T-helper 9 cell (primary cell): ENCODE data around the gene EMC6.
A peak's percentile ranks its signal among the peaks of the same experiment; 100 is the strongest.

Experiments
- DNase-seq: peaks from one replicate; pipeline ENCODE4 v3.0.0-alpha.2; 2020
- total RNA-seq, 2 donors: gene quantifications; one replicate each; lab custom pipeline; 2026; lab: John Stamatoyannopoulos, UW

Gene EMC6
- total RNA-seq, result 10.4 to 16.0 reads per million in 2 donors

DNA sequence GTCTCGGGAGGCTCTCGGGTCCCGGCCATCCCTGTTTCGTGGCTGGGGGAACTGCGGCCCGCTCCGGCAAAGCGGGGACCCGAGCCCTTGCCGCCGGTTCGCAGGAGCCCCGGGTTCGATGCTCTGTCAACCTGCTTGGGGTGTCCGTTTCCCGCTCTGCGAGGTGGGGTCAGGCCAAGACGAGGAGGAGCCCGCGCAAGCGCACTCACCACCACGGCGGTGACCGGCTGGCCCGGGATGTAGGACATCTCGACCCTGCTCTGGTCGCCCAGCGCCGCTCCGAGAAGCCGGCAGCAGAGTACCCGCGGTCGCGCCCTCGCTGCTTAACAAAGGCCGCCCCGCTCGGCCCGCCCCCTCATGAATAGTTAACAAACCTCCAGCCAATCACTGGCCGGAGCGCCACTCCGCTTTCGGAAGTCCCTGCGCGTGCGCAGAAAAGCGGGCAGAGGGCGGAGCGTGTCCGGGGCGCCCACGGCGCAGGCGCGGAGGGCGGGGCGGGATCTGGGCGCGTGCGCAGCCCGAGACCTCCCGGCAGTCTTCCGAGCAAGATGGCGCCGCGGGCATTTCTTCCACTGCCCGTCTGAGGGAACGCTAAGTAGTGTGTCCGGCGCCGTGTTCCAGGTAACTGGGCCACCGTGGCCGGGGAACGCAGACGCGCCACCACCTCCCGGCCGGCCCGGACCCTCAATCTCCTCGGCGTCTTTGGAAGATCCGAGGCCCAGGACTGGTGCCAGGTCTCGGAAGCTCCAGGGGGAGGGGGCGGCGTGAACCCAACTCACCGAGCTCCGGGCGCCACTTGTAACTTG, at the start of gene EMC6, which contains the start of gene TAX1BP3:
EMC6 (plus strand) TSS at position 534 of the 806 bp plus-strand sequence. CDS start 335 bp downstream, outside the sequence.
TAX1BP3 (minus strand) TSS at position 300 of the 806 bp plus-strand sequence; CDS start at position 248, 52 bp downstream.
- DNase-seq, result peak; percentile 98

GRCh38 chr17:3621146-3621720, 47.4 kb upstream of the EMC6 start:
- DNase-seq, result no peak

DNA sequence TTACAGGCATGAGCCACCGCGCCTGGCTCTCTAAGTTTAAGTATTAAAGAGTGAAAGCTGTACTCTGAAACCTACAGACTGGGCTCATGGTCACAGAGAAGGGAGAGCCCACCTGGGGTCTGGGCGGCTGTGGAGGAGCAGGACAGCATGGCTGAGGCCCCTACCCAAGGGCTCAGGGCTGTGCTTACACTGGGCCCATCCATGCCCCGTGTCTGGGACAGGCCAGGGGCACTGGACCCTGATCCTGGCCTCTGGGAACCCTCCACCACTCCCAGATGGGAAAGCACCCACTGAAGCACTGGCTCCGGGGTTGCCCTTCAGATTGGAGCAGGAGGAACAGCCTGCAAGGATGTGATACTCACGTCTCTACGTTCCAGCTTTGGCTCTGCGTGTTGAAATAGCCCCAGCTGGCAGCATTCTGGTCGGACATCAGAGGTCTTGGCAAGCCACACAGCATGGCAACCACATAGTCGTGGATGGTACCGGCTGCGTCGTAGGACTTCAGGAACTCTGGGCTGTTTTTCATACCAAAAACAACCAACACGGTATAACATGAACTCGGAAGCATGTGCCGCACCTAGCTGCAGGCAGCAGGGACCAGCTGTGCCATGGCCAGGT, 45.5 kb upstream of the EMC6 start:
- no peak for DNase-seq

DNA sequence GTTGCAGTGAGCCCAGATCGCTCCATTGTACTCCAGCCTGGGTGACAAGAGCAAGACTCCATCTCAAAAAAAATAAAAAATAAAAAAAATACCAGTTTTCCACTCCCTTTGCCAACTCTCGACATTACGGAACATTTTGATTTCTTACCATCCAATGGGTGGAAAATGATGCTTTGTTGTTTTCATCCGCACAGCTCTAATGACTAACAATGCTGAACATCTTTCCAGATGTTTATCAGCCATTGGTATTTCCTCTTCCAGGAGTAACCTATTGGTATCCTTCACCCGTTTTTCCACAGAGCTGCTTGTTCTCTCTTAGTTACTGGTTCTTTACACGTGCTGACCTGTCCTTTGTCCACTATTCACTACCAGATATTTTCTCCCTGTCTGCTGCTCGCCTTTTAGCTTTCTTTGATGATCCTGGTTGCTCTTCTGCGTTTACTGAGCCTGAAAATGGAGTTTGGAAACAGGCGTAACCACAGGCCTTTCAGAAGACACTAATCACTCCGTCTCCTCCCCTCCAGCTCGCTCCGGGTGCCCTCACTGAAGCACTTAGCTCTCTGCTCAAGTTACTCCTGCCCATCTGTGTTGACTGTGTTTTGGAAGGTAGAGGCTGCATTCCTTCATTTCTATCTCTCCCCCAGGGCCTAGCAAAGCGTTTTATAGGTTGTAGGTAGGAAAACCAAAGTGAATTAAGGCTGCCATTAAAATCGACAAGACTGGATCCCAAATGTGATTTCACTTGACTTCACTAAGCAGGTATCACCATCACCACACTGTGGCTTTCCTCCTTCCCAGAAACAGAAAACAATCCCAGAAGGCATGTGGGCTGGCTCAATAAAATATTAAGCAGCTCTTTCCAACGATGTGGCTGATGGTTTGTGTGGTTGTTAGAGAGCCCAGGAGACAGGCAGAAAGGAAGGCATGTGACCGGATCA, 41.5 kb upstream of the EMC6 start:
- no peak for DNase-seq

- no peak for DNase-seq
Measured at GRCh38 chr17:3627769-3628167, 40.8 kb upstream of the EMC6 start.

- no peak for DNase-seq
Measured at GRCh38 chr17:3630781-3631180, 37.8 kb upstream of the EMC6 start.

GRCh38 chr17:3632287-3632686, 36.3 kb upstream of the EMC6 start:
- DNase-seq, result no peak

DNA sequence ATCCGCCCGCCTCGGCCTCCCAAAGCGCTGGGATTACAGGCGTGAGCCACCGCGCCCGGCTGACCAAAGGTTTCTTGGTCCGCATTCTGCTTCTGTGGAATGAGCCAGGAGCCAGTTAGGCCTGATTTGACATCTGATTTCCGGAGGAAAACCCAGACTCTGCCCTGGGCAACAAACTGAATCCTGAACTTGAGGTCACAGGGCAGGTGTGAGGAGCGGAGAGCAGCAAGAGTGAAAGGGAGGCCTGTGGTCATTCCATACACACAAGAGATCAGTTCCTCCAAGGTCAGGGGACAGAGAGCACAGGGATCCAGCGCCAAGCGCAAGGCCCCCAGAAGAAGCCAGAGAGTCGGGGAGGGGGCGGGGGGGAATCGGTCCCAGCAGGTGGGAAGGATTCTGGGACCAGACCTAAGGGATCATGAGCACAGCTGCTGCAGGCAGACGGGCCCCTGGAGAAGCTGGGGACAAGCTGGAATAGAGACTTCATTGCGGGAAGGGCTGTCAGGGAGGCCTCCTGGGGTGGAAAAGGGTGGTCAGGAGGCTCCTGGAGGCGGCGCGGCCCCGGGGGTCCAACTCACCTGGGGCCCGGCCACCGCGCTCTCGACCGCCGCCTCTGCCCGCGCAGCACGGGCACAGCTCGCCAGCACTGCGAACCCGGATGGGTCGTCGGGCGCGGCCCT, 33.0 kb upstream of the EMC6 start:
- DNase-seq, result no peak

DNA sequence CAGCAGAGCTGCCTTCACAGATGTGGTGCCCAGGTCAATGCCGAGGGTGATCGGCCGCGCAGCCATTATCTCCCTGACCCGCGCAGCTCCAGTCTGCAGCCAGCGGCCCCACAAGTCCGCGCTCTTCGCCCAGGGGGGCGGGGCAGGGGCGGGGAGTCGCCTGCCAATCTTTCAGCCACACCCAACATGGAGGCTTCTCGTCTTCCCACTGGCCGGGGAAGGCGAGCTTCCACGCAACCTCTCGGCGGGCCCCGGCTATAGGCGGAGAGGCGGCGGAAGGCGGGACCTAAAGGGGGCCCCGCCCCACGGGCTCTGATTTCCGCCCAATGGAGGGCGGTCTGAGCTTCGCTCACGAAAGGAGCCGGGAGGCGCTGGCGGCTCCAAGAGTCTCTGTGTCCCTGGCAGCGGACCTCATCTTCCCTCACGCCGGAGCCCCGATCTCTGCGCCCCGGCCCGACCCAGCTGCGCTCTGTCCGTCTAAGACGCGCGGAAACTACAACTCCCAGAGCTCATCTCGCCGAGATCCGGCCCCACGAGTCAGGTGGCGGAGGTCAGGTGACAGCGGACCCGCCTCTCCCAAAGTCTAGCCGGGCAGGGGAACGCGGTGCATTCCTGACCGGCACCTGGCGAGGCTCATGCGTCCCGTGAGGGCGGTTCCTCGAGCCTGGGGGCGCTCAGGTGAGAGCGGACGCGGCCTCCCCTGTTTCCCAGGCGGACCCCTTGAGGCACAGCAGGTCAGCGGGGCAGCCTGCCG, 32.3 kb upstream of the EMC6 start, which contains the start of the genes CTNS and SHPK:
CTNS (plus strand) TSS at position 607 of the 754 bp plus-strand sequence. CDS start 3,447 bp downstream, outside the sequence.
SHPK (minus strand) TSS at position 97 of the 754 bp plus-strand sequence; CDS start at position 66, 31 bp downstream.
- peak; percentile 92 for DNase-seq

DNA sequence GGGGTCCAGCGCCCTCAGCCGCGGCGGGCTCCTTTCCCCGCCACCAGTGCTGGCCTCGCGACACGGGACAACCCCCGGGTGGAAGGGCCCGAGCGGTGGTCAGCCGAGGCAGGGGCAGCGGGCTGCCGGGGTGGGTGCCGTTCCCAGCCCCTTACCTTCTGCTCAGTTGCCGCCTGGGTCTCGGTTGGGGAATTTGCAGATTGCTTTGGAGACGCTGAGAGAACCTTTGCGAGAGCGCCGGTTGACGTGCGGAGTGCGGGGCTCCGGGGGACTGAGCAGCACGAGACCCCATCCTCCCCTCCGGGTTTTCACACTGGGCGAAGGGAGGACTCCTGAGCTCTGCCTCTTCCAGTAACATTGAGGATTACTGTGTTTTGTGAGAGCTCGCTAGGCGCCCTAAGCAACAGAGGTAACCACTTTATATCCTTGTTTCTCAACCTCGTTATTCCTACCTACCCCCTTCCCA, 31.7 kb upstream of the EMC6 start:
- no peak for DNase-seq

- DNase-seq, result no peak
Measured at GRCh38 chr17:3639981-3640596, 28.5 kb upstream of the EMC6 start.

DNA sequence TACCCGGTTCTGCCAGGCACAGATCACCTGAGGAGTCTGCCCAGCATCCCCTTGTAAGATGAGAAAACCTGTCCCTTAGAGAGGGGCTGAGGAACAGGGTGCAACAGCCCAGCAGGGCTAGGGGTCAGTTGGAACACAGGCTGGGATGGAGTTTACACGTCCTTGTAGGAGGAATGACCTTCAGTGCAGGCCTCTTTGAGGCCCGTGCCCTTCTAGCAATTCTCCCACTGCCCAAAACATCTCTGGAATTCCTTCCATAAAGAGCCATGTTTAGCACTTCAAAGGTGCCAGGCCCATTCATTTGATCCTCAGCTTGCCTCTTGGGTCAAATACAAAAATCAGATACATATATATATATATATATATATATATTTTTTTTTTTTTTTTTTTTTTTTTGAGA, 27.6 kb upstream of the EMC6 start:
- DNase-seq, result no peak

DNA sequence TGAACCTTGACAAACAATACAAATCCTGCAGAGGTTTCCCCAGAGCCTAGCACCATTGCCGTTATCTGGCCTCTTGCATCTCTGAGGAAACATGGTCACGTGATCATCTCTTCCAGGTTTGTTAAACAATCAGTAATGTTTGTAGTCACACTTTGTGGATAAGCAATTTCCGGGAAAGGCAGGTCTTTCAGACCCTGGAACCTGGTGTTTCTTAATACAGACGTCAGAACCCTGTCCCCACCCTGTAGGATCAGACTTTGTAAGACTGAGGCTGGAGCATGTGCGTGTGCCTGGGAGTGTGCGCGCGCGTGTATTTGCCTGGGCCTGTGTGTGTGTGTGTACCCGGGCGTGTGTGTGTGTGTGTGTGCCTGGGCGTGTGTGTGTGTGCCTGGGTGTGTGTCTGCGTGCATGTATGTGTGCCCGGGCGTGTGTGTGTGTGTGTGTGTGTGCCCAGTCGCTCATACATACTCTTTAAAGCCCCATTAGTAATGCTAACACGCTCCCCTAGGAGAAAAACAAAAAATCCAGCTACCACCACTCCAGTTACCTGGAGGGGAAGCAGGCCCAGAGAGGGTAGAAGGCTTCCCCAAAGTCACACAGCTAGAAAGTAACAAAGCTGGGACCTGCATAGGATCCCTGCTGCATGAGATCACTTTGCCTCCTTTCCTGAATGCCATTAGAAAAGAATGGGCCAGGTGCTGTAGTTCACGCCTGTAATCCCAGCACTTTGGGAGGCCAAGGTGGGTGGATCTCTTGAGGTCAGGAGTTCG, 26.7 kb upstream of the EMC6 start:
- no peak for DNase-seq

DNA sequence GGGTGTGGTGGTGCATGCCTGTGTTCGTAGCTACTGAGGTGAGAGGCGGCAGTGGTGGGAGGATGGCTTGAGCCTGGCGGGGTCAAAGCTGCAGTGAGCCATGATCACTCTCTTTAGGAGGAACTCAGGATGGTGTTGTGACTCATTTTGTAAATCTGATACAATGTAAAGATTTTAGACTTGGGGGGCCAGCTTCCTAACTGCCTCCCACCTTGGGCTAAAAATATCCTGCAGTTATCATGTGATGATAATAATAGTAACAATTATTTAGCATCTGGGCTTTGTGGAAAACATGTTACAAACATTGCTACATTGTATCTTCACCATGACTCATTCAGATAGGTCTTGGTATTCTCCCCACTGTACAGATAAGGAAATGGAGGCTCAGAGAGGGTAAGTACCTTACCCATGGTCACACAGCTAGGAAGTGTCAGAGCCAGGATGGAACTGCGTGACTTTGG, 24.7 kb upstream of the EMC6 start:
- no peak for DNase-seq

- no peak for DNase-seq
Measured at GRCh38 chr17:3645310-3645709, 23.3 kb upstream of the EMC6 start.

DNA sequence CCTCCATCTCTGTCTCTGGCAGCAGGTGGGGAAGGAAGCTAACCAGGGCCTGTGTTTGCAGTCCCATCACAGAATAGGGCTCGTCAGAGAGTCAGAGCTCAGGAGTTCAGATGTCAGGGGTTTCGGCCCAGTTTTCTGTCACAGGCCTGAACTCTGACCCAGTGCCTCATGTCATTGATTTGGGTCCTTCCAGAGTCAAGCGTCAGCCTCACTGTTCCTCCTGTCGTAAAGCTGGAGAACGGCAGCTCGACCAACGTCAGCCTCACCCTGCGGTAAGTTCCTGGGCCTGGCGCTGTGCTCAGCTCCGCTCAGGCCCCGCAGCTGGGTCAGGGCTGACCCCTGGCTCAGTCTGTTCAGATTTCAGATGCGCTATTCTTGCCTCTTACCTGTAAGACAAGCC, 21.4 kb upstream of the EMC6 start:
- DNase-seq, result no peak

DNA sequence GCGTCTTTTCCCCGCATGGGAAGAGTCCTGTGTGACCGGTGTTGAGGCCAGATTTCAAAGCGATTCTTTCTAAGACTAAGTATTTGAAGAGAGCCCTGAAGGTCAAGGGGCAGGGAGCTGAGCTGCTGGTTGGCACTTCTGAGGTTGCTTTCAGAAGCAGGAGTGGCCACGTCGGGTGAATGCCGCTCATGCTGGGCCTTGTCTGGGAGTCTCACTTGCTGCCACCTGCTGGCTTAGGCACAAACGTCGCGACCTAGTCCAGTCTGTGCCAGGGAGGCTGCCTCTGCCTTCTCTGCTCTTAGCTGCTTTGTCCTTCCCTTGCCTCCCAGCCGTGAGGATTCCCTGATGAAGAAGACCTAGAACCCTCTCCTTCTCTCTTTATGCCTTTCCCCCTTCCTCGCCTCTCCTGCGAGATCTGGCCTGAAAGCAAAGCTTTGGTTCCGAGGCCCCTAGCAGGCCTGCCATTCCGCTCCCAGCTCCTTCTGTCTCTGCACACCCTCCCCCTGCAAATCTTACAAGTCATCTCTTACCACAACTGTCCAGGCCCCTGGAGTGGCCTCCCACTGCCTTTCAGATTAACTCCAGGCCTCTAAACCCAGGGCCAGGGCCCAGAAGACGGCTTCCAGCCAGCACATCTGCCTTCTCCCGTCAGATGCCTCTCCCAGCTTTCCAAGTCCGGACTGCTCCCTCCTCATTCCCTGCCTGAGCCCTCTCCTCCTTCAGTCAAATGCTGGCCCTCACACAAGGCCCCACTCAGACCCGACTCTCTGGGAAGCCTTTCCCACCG, 20.6 kb upstream of the EMC6 start:
- DNase-seq, result no peak

DNA sequence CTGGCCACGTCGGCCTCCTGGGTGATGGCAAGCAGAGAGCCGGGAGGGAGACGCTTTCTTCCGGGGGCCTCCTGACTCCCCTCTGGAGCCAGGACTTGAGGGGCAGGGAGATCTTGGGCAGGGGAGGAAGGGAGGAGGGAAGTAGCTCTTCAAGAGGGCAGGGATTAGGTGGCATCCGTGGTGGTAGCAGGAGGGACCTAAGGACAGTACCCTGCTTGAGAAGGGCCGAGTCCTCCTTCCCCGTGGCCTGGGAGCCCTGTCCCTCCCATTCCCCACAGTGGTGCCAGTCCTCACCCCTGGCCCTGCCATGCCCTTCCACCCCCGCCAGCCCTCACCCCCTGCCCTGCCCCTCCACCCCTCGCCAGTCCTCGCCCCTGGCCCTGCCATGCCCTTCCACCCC, 12.8 kb upstream of the EMC6 start:
- DNase-seq, result no peak

GRCh38 chr17:3656353-3656752, 12.3 kb upstream of the EMC6 start:
- DNase-seq, result no peak
